HG02943 (cell line): ENCODE measurements around the gene RPLP2.
A peak's percentile ranks its signal among the peaks of the same experiment; 100 is the strongest.

Source experiments
- ATAC-seq: cut with Tn5 transposase; IDR thresholded peaks from one replicate; pipeline ENCODE4 v1.9.1; 2021; ENCODE audit warnings: mild to moderate bottlenecking, low read depth, moderate library complexity; ENCODE audit not compliant: unreplicated experiment

RPLP2 gene

GRCh38 chr11:802693-803466, 6.9 kb upstream of the RPLP2 start:
- ATAC-seq: no peak

GRCh38 chr11:803467-803742, 6.4 kb upstream of the RPLP2 start:
- ATAC-seq: no peak

GRCh38 chr11:803770-804598, 5.8 kb upstream of the RPLP2 start:
- no peak for ATAC-seq

GRCh38 chr11:804599-804964, 5.2 kb upstream of the RPLP2 start:
- no peak for ATAC-seq

- no peak for ATAC-seq
These were observed 1.1 kb upstream of the RPLP2 start for GRCh38 chr11:808427-809286.

GRCh38 chr11:810040-810567, 337 bp downstream of the RPLP2 start:
- no peak for ATAC-seq

GRCh38 chr11:811446-812245, 1.9 kb downstream of the RPLP2 start:
- no peak for ATAC-seq

- no peak for ATAC-seq
These were observed 2.6 kb downstream of the RPLP2 start for GRCh38 chr11:812390-812789.

- no peak for ATAC-seq
These were observed 3.3 kb downstream of the RPLP2 start for GRCh38 chr11:813072-813455.

GRCh38 chr11:813456-814096, 3.8 kb downstream of the RPLP2 start:
- ATAC-seq: no peak

- no peak for ATAC-seq
These were observed 6.1 kb downstream of the RPLP2 start for GRCh38 chr11:815675-816432.

GRCh38 chr11:816433-816779, 6.6 kb downstream of the RPLP2 start:
- ATAC-seq: no peak

GRCh38 chr11:818396-819128, 8.8 kb downstream of the RPLP2 start, which contains the start of gene PNPLA2:
Gene PNPLA2, plus strand, starts transcription at chr11:818914. Its CDS starts 805 bp downstream, at chr11:819719.
- no peak for ATAC-seq

GRCh38 chr11:819129-819931, 9.6 kb downstream of the RPLP2 start:
- ATAC-seq: peak; percentile 56

- ATAC-seq: peak; percentile 53
These were observed 10.3 kb downstream of the RPLP2 start for GRCh38 chr11:819943-820649.

- no peak for ATAC-seq
These were observed 11.1 kb downstream of the RPLP2 start for GRCh38 chr11:820655-821511.
